BJ (cell line): ENCODE data around the gene VWA3B. TPM values are rescaled to one million over a fixed set of nuclear protein-coding genes. Genes with fewer than 3 reads are reported as not detected.

Experiments used
- CTCF ChIA-PET: fragments of 350-600 bp; formaldehyde crosslinking; extraction: SDS; loops from one replicate; lab custom pipeline; 2021; ENCODE audit warnings: antibody characterized with exemption, inconsistent platforms; lab: Yijun Ruan, JAX
- POLR2A ChIA-PET: fragments of 300-600 bp; sonication (Branson Sonifier 250); formaldehyde crosslinking; extraction: SDS; loops from one replicate; lab custom pipeline; 2021; ENCODE audit warnings: antibody characterized with exemption; lab: Charles Lee
- DNase-seq: peaks from one replicate; pipeline ENCODE4 v3.0.0-alpha.2; 2011; ENCODE audit warnings: low read depth
- H3K27me3 ChIP-seq: 2 replicates; pipeline ENCODE4 v1.6.0; 2011; ENCODE audit warnings: low read length; ENCODE audit not compliant: control insufficient read depth, insufficient read depth
- H3K36me3 ChIP-seq: 2 replicates; pipeline ENCODE4 v1.5.1; 2011; ENCODE audit warnings: low read length; ENCODE audit not compliant: control insufficient read depth, insufficient read depth
- H3K4me3 ChIP-seq: 2 replicates; pipeline ENCODE4 v1.5.1; 2011; ENCODE audit warnings: low read depth, mild to moderate bottlenecking, control low read depth, low read length
- CTCF ChIP-seq: IDR thresholded peaks from 2 replicates; pipeline ENCODE4 v1.5.1; 2011; ENCODE audit warnings: low read depth, mild to moderate bottlenecking, control low read depth, inconsistent platforms, low read length, moderate library complexity; ENCODE audit not compliant: insufficient read depth
- polyA plus RNA-seq: library from polyadenylated mRNA; depleted of rRNA; stranded (reverse); fragments of >200 nt; gene quantifications from 2 replicates; pipeline ENCODE4 v1.2.3, GENCODE V29; 2011

Gene VWA3B
- polyA plus RNA-seq, 1 experiment, result not detected

GRCh38 chr2:98121149-98121548 is 34.2 kb downstream of the VWA3B start:
- CTCF ChIA-PET, result no interaction called here
- Histone ChIP-seq H3K27me3 (peaks cover 7% of the 10 kb centered on the region), H3K4me3 (no peak overlapping the region), H3K36me3 (no peaks in the 10 kb centered on the region)
- TF ChIP-seq CTCF, result no peak
- DNase-seq, result no peak
- POLR2A ChIA-PET, result no interaction called here

- no peak for DNase-seq
- POLR2A ChIA-PET, result no interaction called here
- CTCF ChIA-PET, result no interaction called here
- Histone ChIP-seq H3K36me3 (no peaks in the 10 kb centered on the region), H3K27me3 (peaks cover 7% of the 10 kb centered on the region), H3K4me3 (no peak overlapping the region)
- TF ChIP-seq CTCF, result no peak
These were observed 35.6 kb downstream of the VWA3B start for GRCh38 chr2:98122524-98122923.

- no peaks in the 10 kb centered on the region for H3K36me3 ChIP-seq
- CTCF ChIA-PET, result no interaction called here
These were observed 36.3 kb downstream of the VWA3B start for GRCh38 chr2:98123286-98123685.

GRCh38 chr2:98126061-98126460 is 39.1 kb downstream of the VWA3B start:
- peaks cover 9% of the 10 kb centered on the region for H3K27me3 ChIP-seq
- H3K36me3 ChIP-seq, result no peaks in the 10 kb centered on the region
- DNase-seq, result no peak
- TF ChIP-seq CTCF, result no peak
- H3K4me3 ChIP-seq, result no peak overlapping the region
- ChIA-PET POLR2A (no interaction called here), CTCF (no interaction called here)

More at GRCh38 chr2:98123286-98123685, 36.3 kb downstream of the VWA3B start:
- TF ChIP-seq CTCF, result no peak
- Histone ChIP-seq H3K27me3 (peaks cover 7% of the 10 kb centered on the region), H3K4me3 (no peak overlapping the region)
- no peak for DNase-seq
- POLR2A ChIA-PET, result no interaction called here

- no peak for TF ChIP-seq CTCF
- Histone ChIP-seq H3K27me3 (peaks cover 9% of the 10 kb centered on the region), H3K4me3 (no peak overlapping the region), H3K36me3 (no peaks in the 10 kb centered on the region)
- POLR2A ChIA-PET, result no interaction called here
- DNase-seq, result no peak
- CTCF ChIA-PET, result no interaction called here
These were observed 40.4 kb downstream of the VWA3B start for GRCh38 chr2:98127229-98127989.
